A673 (cell line): ENCODE results near the gene ARID5B. TPM values are rescaled to one million over a fixed set of nuclear protein-coding genes. Genes with fewer than 3 reads are reported as not detected.
A peak's percentile ranks its signal among the peaks of the same experiment; 100 is the strongest.

Source experiments
- BruUV-seq: library from RNA; stranded (reverse); fragments of 400-500 nt; replicated peaks from 2 replicates; lab custom pipeline; 2021; lab: Mats Ljungman, UMichigan
- CTCF ChIA-PET: fragments of 300-600 bp; sonication (Branson Sonifier 250); formaldehyde crosslinking; loops from one replicate; lab custom pipeline; 2022; ENCODE audit warnings: antibody characterized with exemption; lab: Charles Lee
- POLR2A ChIA-PET: fragments of 300-600 bp; sonication (Branson Sonifier 250); formaldehyde crosslinking; loops from one replicate; lab custom pipeline; 2022; ENCODE audit warnings: antibody characterized with exemption; ENCODE audit not compliant: low non-redundant PET; lab: Charles Lee
- DNase-seq: peaks from one replicate; pipeline ENCODE4 v3.0.0-alpha.2; 2015; ENCODE audit warnings: low spot score
- H3K27ac ChIP-seq: fragments of 200-600 bp; sonication (generic); 2 replicates; pipeline ENCODE4 v1.5.1; 2016; ENCODE audit warnings: mixed run types, low read depth, mild to moderate bottlenecking, mixed read lengths, antibody characterized with exemption, low read length; ENCODE audit not compliant: poor library complexity, severe bottlenecking
- H3K27me3 ChIP-seq: fragments of 200-600 bp; sonication (generic); replicated peaks from 2 replicates; pipeline ENCODE4 v1.6.1; 2017; ENCODE audit warnings: mixed run types, low read depth, mild to moderate bottlenecking, mixed read lengths, antibody characterized with exemption, low read length; ENCODE audit not compliant: insufficient read depth, poor library complexity
- H3K36me3 ChIP-seq: fragments of 200-600 bp; sonication (generic); 2 replicates; pipeline ENCODE4 v1.6.1; 2016; ENCODE audit warnings: mixed run types, mild to moderate bottlenecking, mixed read lengths, antibody characterized with exemption, low read length; ENCODE audit not compliant: insufficient read depth, poor library complexity, severe bottlenecking
- H3K4me1 ChIP-seq: fragments of 200-600 bp; sonication (generic); 2 replicates; pipeline ENCODE4 v1.6.1; 2017; ENCODE audit warnings: mixed run types, mild to moderate bottlenecking, mixed read lengths, antibody characterized with exemption, low read length; ENCODE audit not compliant: insufficient read depth, poor library complexity, severe bottlenecking
- H3K4me3 ChIP-seq: fragments of 200-600 bp; sonication (generic); 2 replicates; pipeline ENCODE4 v1.5.1; 2016; ENCODE audit warnings: low read depth, mixed run types, mild to moderate bottlenecking, mixed read lengths, low read length; ENCODE audit not compliant: poor library complexity, severe bottlenecking
- H3K9me3 ChIP-seq: fragments of 200-600 bp; sonication (generic); 2 replicates; pipeline ENCODE4 v1.6.1; 2016; ENCODE audit warnings: mixed run types, low read depth, mild to moderate bottlenecking, mixed read lengths, antibody characterized with exemption, low read length; ENCODE audit not compliant: poor library complexity, severe bottlenecking
- CTCF ChIP-seq: fragments of 300-800, 200-600 bp; sonication (generic); conservative IDR thresholded peaks from 2 replicates; pipeline ENCODE4 v1.5.1; 2017; ENCODE audit warnings: low read depth, mild to moderate bottlenecking, antibody characterized with exemption, low read length, moderate library complexity, mixed read lengths
- EZH2 ChIP-seq: fragments of 200-600 bp; sonication (generic); IDR thresholded peaks from 2 replicates; pipeline ENCODE4 v1.6.1; 2017; ENCODE audit warnings: borderline replicate concordance, low read depth, mild to moderate bottlenecking, mixed read lengths, antibody characterized with exemption, low read length; ENCODE audit not compliant: poor library complexity, severe bottlenecking
- intact Hi-C: fragments of 100-400 bp; cut with micrococcal nuclease; formaldehyde crosslinking; loops from one replicate; pipeline ENCODE4 v1.10.0; 2022; ENCODE audit not compliant: unreplicated experiment
- total RNA-seq: library from RNA; stranded (reverse); gene quantifications from 2 replicates; pipeline ENCODE4 v1.2.3, GENCODE V29; 2021

ARID5B gene
- total RNA-seq, 1 experiment from 2014 or later, result 29.0 TPM

DNA sequence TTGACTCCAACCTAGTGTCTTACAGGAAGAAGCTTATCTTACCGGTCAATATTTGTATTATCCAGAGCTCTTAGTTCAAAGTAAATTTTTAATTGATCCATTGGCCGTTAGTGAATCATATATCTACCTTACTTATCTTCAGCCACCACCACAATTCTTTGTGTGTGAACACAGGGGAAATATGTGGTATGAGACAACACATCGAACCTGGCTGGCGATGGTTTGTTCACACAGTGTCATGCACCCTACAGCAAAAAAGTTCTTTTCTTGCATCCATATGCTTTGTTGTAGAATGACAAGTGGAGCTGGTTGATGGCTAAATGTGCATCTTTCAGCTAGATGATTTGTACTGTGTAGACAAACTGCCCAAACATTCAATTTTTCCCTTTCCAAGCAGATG, 65.8 kb downstream of the ARID5B start:
- CTCF ChIA-PET, result no interaction called here

GRCh38 chr10:61970182-61971002, 68.9 kb downstream of the ARID5B start:
- no peaks in the 10 kb centered on the region for H3K9me3 ChIP-seq
- H3K27ac ChIP-seq, result peak overlapping the region; percentile 76
- H3K27me3 ChIP-seq, result no peaks in the 10 kb centered on the region
- BruUV-seq, result no TSS peak
- no peaks in the 10 kb centered on the region for H3K36me3 ChIP-seq
- H3K4me1 ChIP-seq, result peaks cover 68% of the 10 kb centered on the region
- TF ChIP-seq EZH2 (no peak), CTCF (no peak)
- POLR2A ChIA-PET, result no interaction called here
- H3K4me3 ChIP-seq, result peak overlapping the region; percentile 11
- intact Hi-C loops, result no loop called here
- DNase-seq, result peak; percentile 68
- CTCF ChIA-PET, result no interaction called here

More for the DNA sequence above, 65.8 kb downstream of the ARID5B start:
- no TSS peak for BruUV-seq
- POLR2A ChIA-PET, result no interaction called here
- Histone ChIP-seq H3K9me3 (no peaks in the 10 kb centered on the region), H3K4me3 (no peak overlapping the region), H3K4me1 (peaks cover 39% of the 10 kb centered on the region), H3K27ac (no peak overlapping the region), H3K27me3 (no peaks in the 10 kb centered on the region), H3K36me3 (no peaks in the 10 kb centered on the region)
- intact Hi-C loops, result no loop called here
- no peak for DNase-seq
- TF ChIP-seq CTCF, result no peak
- TF ChIP-seq EZH2, result no peak

DNA sequence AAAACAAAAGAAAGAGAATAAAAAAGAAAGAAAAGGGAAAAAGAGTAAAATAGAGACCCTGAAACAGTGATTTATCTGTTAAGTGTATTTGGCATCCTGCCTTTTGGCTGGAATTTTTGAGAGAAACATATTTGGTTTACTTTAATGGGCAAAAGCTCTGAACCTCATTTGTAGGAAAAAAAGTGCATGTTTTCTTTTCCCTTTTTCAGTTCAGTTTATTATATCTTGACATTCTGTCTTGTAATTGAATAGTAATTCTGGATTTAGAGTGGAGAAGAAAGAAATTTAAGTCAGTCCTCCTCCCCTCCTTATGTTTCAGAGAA, 69.5 kb downstream of the ARID5B start:
- H3K4me1 ChIP-seq, result peaks cover 74% of the 10 kb centered on the region
- ChIA-PET POLR2A (no interaction called here), CTCF (no interaction called here)
- no TSS peak for BruUV-seq
- H3K27ac ChIP-seq, result peak overlapping the region; percentile 76
- intact Hi-C loops, result no loop called here
- no peaks in the 10 kb centered on the region for H3K9me3 ChIP-seq
- no peak for TF ChIP-seq CTCF
- TF ChIP-seq EZH2, result no peak
- H3K27me3 ChIP-seq, result no peaks in the 10 kb centered on the region
- peak overlapping the region; percentile 11 for H3K4me3 ChIP-seq
- no peaks in the 10 kb centered on the region for H3K36me3 ChIP-seq
- no peak for DNase-seq
